ENCODE data around the gene TMEM92.

GRCh38 chr17:50289991-50290702 lies 15.9 kb downstream of the TMEM92 start:
- TF ChIP-seq EZH2phosphoT487 (IDR thresholded peaks at IDR 0.05; ENCODE audit: insufficient read depth, low read depth) (no peak), EZH2 (IDR thresholded peaks at IDR 0.05; ENCODE audit: insufficient read depth, poor library complexity, severe bottlenecking) (no peak)
